Stimulated activated CD4-positive, alpha-beta T cell treated with anti-CD3 and anti-CD28 coated beads, Interleukin-2, amount 100 ng/mL, for 24 hours (primary cell): ENCODE data around the gene TCF4.

Experiments
- DNase-seq, 2 donors: peaks; one replicate each; pipeline ENCODE4 v3.0.0-alpha.2; 2020

Gene TCF4

DNA sequence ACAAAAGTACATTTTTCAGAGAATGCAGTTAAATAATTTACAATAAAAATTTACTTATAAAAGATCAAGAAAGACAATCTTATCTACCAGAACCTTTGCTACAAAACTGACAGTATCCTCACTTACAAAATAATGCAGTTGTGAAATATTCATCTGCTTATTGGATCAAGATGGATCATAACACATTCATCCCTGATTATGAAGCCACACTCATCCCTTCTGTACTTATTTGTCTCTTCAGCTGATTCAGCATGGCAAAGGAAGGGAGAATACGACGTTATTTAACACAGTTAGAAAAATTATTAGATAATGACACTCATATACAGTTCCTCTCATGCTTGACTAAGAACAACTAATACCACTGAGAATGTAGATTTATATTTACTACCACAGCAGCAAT, 46.4 kb downstream of the TCF4 start:
- no peak for DNase-seq

DNA sequence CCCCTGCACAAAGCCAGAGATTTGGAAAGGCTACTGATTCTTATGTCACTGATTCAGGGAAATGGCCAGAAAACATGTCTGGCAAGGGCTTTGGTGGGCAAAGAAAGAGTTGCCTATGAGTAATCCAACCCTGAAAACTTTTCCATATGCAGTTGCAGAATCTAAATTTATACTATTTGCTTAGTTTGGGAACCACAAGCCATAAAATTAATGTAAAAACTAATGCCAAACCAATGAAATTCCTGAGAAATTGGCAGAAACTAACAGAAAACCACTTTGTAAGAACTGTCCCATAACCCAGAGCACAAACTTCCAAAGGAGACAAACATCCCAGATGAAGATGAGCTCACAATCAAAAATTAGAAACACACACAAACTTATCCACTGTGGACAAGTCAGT, 48.8 kb downstream of the TCF4 start:
- DNase-seq, result no peak

DNA sequence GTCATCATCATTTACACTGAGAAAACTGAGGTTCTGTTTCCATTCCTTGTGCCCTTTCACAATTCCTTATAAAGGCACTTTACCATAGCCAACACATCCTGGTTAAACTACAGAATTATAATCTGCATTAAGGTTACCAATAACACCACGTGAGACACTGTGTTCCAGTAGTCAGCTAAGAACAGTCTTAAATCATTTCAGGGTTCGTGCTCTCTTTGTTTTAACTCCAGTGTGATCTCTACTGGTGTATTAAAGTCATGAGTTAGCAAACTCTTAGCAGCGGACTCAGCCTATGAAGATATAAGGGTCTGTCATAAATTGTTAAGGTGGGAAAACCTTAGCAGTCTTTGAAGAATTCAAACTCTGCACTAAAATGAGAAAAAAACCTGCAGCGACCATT, 53.0 kb downstream of the TCF4 start:
- no peak for DNase-seq

DNA sequence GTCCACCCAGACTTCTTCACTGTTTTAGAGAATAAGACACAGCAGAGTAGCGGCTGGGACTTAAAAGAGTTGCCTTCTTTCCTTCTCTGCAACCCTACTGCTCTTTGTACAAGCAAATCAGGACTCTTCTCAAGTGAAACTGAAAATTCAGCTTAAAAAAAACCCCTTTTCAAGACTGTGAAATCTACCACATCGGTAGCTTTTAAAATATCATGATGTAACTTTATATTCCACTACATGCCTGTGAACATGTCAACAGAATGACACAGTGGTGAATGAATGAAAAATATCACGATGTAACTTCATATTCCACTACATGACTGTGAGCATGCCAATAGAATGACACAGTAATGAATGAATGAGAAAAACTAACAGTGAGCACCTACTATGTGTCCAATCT, 53.4 kb downstream of the TCF4 start:
- DNase-seq, result no peak

DNA sequence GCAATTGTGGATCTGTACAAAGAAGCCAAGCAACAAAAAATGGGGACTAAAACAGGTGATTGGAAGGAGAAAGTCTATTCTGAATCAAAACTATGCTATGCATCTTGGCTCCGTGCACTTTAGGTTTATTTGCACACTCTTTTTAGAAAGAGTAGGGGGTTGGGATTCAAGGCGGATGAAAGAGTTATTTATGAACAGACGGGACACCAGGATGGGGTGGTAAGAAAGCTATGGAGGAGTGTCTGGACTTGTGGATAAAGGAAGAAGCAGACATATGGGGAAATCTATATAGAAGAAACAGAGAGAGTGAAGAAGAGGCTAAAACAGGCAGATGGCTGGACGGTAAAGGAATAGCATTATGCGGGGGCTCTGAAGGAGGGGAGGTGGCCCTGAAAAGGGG, 57.8 kb downstream of the TCF4 start:
- DNase-seq, result no peak

DNA sequence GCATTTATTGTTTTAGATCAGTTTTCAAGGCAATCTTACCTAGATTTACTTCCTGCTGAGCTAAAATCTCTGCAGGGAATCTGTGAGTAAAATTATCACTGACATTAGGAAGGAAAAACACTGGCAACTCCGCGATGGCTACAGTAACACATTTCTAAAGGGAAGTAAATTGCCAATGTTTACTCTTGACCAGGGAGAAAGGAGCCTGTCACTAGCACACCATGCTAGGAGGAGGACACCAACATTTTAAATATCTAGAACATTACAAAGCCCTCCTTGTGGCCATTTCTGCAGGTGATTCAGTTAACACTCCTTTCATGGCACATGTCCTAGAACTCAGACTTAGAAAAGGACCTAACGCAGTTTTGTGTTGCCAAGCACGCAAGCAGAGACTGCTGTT, 58.4 kb downstream of the TCF4 start:
- DNase-seq, result no peak

DNA sequence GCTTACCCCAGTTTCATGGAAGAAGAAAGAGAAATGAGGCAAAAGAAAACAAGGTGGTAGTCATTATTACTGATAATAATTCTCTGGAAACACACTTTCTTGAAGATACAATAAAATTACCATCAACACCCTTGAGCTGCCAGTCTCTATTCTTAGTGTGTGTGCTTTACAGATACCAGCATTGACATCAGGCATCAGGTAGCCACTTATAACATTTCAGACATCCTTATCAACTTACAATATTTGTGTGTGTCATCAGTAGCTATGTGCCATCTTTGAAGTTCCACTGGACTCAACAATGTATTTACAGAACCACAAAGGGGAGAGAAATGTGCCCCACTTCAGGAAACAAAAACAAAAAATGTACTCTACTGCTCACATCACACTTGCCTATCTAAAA, 62.1 kb downstream of the TCF4 start:
- DNase-seq, result no peak

DNA sequence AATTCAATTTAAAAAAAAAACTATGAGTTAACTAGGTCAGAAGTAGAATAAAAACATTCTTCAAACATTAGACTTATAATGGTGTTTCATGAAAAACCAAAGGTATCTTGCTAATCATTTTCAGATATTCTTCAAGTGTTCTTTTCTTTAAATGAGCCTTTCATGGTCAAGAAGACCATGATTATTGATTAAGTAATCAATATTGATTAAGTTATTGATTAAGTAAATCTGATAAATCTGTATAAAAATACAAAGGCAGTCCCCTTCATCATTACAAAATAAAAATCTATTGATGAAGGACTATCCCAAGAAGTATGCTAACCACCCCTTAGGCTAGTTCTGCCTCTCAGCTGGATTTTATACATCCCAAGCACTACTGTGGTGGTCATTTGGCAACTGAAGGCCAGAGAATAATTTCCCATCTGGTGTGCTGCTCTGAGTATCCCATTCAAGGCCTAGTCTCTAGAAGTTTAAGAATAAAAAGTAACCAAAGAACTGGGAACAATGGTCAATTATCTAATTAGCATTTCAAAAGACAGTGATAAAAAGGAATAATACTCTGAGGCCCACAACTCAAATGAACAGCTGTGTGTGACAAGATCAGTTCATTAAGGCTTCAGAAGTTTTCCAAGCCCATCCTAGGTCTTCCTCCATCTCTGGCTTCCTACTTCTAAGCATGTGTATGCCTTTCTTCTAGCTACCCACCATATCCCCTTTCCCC, 63.5 kb downstream of the TCF4 start:
- no peak for DNase-seq

DNA sequence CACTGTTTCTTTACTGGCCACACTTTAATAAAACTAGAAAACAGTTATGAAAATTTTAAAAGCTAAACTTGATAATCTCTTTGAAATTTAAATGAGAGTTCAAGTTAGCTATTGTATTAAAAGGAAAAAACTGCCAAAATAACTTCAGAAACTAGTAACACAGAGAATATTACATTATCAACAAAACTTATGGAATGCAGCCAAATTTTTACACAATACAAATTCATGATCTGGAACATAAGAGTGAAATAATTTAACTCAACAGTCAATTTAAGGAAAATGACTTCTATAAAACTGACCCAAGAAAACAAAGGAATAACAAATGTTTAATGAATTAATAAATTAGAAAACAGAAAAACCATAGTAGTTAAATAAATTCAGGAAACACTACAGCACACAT, 65.0 kb downstream of the TCF4 start:
- DNase-seq, result no peak

DNA sequence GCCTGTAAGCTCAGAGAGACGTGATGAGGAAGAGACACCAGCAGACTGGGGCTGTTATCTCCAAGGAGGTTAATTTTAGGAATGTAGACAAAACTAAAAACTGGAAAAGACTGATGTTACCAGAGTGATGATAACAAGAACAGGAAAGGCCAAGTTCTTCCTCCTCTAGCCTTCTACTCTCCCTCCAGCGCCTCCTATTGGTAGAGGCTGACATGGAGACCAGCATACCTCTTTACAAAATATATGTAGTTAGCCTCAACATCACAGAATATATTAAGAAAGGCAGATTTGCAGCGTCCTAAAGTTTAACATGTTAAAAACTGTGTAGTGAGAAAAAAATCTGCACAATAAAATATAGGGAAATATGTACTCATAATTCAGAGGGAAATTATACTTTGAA, 66.0 kb downstream of the TCF4 start:
- DNase-seq, result peak in 1 of 2 donors; percentile 14

DNA sequence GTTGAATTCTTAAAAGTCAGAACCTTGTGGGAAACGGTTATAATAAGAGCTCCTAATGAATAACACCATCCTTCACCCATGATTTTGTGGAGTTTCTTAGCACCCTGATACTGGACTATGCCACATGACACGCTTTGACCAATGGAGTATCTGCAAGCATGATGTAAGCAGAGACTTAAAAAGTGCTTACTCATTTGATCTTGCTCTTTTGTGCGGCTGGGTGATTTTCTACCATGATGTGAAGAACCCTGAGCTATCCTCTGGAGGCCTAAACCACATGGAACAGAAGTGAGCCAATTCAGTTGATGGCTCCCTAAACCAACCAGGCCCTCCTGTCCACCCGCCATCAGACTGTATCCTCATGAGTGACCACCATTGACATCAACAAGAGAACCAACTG, 70.9 kb downstream of the TCF4 start:
- DNase-seq, result no peak

DNA sequence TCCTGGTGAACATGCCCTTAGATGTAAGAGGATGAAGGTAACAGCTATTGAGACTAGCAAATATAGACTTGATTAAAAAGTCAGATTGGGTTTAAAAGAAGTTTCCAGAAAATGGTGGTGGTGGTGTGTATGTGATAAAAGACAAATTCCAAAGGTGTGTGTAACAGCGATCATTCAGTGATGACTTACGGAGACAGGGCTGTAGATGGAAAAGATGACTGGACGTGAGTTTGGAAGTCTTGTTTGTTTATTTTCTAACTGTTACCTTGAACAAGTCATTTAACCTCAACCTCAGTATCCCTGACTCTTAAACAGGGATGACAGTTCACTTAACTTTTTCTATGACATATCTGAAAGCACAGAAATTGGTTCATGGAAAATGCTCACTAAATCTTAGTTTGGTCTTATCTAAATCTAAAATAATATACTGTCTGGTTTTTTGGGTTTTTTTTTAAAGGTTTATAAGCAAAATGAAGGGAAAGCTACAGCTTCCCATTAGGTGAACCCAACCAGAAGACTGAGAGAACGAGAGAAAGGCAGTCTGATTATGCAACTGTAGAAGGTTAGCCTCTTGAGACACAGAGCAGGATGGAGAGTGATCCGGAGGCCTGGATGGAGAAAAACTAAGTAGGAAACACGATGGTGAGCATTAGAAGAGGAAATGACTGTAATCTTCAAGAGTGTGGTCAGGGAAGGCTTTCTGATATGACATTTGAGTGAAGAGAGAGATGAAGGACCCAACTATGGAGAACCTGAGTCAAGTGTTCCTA, 71.9 kb downstream of the TCF4 start:
- no peak for DNase-seq

DNA sequence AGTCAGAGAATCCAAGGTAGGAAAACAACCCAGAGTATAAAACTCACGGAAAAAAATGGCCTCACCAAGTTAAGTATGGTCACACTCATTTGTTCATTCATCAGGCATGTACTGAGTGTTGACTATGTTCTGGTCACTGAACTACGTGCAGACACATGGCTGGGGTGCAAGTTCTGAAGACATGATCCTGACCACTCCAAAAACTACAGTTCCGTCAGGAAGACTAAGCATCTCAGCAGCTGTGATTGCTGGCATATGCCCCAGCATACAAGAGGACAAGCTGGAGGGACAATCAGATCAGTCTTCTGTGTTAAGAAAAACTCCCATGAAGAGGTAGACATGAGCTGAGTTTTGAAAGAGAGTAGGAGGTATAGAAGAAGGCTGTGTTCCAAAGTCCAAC, 72.8 kb downstream of the TCF4 start:
- no peak for DNase-seq

DNA sequence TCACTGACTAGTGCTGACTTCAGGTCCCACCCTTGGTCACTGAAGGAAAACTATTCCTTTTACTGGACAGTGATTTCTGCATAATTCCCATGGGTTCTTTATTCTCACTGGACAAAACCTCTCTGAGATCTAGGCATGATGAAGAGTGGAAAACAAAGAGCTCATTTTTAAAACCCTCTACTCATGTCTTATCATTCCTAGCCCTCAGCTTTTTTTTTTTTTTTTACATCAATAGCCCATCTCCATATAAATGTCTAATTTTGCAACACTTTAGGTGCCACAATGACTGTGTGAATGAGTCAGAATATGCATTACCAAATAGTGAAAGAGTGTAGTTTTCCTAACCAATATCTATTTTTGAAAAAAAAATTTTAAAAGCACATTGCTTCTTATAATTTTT, 74.8 kb downstream of the TCF4 start:
- no peak for DNase-seq

DNA sequence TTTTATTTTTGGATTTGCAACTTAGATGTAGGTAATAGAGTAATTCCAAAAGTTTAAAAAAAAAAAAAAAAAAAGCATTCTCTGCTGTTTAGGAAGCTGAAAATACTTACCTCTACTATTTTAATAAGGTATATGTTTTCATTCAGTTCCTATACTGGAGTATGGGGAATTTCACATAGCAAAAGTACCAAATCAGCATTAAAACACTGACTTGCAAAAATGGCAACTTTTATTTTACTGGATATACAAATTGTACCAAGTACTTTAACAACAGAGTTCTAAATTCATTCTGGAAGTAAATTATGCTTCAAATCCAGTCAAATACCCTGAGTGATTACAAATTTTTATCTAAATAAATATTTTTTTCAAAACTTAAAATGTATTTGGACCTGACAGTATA, 76.7 kb downstream of the TCF4 start:
- DNase-seq, result no peak

DNA sequence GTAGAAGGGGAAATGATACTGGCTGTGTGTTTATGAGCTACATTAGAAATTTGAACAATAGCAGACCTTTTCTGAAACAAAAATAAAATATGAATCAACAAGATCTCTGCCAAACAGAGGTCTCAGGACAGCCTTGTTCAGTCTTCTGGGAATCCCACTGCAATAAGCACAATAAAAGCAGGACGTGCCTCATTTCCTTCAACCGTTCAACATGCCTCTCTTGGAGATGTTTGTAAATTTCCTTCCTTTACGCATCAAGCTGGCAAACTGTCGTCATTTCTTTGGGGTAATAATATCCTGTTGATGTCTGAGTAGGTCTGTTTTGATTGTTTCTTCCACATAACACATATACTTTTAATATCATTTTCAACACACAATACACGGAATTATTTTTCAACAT, 77.2 kb downstream of the TCF4 start:
- DNase-seq, result no peak

DNA sequence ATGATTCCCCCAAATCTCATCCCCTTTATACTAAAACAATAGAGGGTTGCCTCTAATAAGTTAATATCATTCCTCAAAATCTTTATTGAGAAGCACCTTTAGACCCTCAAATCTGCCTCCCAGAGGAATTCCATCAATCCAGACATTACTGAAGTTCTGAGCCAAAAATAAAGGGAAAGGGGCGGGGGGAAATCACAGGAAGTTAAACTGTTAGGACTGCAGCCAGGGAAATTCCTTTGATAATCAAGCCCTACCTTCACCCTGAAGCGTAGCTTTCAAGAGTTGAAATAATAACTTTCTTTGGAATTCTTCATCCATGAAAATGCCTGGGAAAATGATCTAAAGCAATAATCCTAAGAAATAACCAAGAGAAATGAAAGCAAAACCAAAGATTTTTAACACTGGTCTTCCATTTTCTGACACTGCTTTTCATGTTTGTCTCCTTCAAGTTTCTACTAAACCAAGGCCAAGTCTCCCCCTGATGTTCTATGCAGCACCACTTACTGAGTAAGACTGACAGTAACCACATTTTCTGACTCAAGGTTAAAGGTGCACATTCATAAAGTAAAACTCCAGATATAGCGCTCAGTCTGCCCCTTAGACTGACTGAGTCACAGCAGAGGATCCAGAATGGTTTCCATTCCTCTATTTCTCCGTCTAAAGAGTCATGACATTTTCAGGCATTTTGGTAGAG, 78.2 kb downstream of the TCF4 start:
- no peak for DNase-seq

DNA sequence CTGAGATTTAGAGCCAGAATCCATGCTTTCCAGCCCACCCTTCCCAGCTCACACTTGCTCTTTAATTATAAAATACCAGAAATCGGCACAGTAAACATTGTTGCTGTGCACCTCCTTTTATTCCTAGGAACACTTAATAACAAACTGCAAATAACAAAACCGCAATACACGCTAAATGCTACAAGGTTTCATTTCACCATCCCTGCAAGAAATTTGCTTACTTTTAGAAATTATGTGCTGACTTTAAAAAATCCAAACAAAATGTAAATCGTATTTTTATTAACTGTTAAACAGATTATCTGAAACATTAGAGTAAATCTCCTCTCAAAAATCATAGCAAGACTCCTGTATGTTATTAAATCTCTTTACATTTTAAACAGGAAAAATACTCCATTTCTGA, 79.3 kb downstream of the TCF4 start:
- DNase-seq, result no peak

DNA sequence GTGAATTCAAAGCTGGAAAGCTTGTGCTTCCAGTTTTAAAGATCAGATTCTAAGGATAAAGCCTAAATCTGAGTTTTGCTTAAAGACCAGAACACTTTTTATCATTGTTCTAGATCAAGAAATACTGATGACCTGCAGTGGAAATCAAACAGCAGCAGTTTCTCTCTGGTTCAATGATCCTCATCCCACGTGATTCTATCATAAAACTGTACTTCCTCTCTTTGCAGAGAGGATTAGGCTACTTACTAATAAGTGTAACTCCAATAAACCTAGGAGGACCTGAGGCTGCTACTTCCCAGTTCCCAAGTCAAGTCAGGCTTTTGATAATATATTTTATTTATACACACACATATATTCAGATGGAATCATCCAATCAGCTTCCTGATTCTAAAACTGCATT, 81.9 kb downstream of the TCF4 start:
- DNase-seq, result no peak

DNA sequence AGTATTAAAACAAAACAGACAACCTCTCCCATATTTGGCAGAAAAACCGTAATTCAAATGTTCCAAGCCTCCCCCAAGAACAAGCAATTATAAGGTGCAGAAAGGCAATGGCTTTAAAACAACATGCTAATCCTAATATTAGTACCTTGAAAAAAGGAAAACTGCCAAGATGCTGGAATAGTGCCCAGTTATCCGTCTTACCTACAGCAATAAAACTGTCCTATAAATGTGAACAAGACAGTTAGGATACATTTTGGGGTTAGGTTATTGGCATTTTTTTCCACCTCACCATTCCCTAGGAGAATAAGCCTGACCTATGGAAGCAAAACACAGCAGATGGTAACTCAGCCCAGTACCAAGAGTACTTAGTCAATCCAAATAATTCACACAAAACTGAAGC, 83.2 kb downstream of the TCF4 start:
- no peak for DNase-seq

DNA sequence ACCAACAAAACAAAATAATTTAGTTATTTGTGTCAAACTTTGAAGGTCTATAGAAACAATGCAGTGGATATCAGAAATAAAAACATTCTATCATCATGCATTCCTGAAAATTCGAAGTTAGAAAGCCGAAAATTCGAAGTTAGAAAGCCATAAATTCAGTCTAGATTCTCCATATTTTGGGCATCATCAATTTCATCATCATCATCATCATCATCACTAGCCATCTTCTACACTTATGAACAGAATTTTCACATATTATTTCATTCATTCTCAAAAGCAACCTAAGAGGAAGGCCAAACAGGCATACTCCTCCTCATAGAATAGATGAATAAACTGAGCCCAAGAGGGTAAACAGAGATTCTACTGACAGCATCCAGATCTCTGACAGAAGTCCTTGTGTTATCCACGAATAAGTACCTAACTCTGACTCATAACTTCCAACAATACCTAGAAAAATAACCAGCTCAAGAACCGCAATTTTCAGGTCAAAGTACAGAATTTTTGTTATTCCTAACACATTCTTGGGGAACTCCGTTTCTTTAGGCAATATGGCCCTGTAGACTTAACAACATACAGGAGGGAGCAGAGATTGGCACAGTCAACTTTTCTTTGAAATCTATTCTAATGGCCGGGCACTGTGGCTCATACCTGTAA, 84.7 kb downstream of the TCF4 start:
- no peak for DNase-seq

DNA sequence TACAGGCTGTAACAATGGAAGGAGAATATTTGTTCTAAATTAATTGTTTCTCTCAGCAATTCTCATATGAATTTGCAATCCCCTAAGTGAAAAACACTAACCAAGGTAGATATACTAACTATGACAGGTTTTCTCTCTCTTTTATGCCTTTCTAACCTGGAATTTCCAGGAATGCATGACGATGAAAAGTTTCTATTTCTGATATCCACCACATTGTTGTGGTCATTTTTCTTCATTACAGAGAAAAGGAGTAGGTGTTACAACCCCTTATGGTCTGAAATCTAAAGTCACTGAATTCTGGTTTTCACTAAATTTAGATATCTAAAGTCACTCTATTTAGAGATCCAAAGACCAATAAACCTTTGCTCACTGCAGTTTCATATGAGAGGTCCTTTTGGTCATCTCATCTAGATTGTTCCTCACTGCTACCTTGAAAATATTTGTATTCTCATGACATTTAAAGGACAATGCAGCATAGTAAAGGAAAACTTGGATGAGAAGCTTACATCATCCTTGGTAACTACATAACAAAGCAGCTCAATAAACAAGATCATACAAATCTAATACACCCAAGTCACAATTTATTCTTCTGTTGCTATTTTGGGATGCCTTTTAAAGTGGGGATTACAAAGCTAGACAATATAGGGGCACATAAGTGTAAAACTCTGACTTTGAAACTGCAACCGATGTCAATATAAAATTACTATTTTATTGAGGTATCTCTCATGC, 85.8 kb downstream of the TCF4 start:
- DNase-seq, result no peak

DNA sequence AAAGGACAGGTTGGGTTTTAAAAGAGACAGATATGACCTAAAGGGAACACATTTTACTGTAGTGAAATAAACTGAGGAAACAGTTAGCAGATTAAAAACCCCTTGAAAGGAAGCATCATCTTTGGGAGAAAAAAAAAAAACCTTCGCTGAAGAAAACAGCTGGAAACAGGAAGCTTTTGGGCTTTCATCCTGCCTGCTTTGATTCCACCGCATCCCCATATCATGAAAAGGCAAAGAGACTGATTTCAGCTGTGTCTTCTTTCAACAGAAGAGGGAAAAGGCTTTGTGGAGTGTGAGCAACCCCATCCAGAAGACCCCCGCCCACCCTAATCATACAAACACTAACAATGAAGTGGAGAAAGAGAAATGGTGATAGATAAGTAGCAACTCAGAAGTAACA, 86.4 kb downstream of the TCF4 start:
- DNase-seq, result no peak
